GM15510 (cell line): Measurements from ENCODE around the gene EOGT.

ENCODE experiments used
- POLR2A ChIP-seq: IDR thresholded peaks from 3 replicates; pipeline ENCODE4 v1.6.1; 2011; ENCODE audit warnings: borderline replicate concordance; ENCODE audit not compliant: insufficient read length; ENCODE audit errors: extremely low read depth

EOGT gene

GRCh38 chr3:68985146-68985790 lies 28.2 kb downstream of the EOGT start:
- no peak for TF ChIP-seq POLR2A

GRCh38 chr3:68984011-68984530 lies 29.4 kb downstream of the EOGT start:
- TF ChIP-seq POLR2A, result no peak

GRCh38 chr3:68977486-68978167 lies 35.9 kb downstream of the EOGT start:
- no peak for TF ChIP-seq POLR2A

GRCh38 chr3:68974711-68975110 lies 38.8 kb downstream of the EOGT start:
- TF ChIP-seq POLR2A, result no peak

GRCh38 chr3:68973639-68974038 lies 39.8 kb downstream of the EOGT start:
- no peak for TF ChIP-seq POLR2A

- TF ChIP-seq POLR2A, result no peak
Observed at GRCh38 chr3:68972358-68972979, 41.0 kb downstream of the EOGT start.

GRCh38 chr3:68964694-68965093 lies 48.8 kb downstream of the EOGT start:
- no peak for TF ChIP-seq POLR2A

GRCh38 chr3:68963891-68964290 lies 49.6 kb downstream of the EOGT start:
- TF ChIP-seq POLR2A, result no peak

GRCh38 chr3:68963376-68963775 lies 50.1 kb downstream of the EOGT start:
- TF ChIP-seq POLR2A, result no peak

GRCh38 chr3:68958932-68959331 lies 54.6 kb downstream of the EOGT start:
- no peak for TF ChIP-seq POLR2A

GRCh38 chr3:68957895-68958294 lies 55.6 kb downstream of the EOGT start:
- TF ChIP-seq POLR2A, result no peak

- no peak for TF ChIP-seq POLR2A
Observed at GRCh38 chr3:68953816-68954444, 59.6 kb downstream of the EOGT start.

- no peak for TF ChIP-seq POLR2A
Observed at GRCh38 chr3:68945225-68945624, 68.3 kb downstream of the EOGT start.

- no peak for TF ChIP-seq POLR2A
Observed at GRCh38 chr3:68943753-68944500, 69.6 kb downstream of the EOGT start.

- TF ChIP-seq POLR2A, result no peak
Observed at GRCh38 chr3:68941055-68941454, 72.4 kb downstream of the EOGT start.

- TF ChIP-seq POLR2A, result no peak
Observed at GRCh38 chr3:68936856-68937255, 76.6 kb downstream of the EOGT start.

GRCh38 chr3:68935778-68936177 lies 77.7 kb downstream of the EOGT start:
- TF ChIP-seq POLR2A, result no peak
